GM19324 (cell line): ENCODE measurements around the gene GATC.
A peak's percentile ranks its signal among the peaks of the same experiment; 100 is the strongest.
"Not testable (repeated sequence)": the region's sequence is repeated elsewhere in the genome, so short reads cannot be mapped to it uniquely, and the experiment has no call there.

ENCODE experiments used
- ATAC-seq: cut with Tn5 transposase; IDR thresholded peaks from one replicate; pipeline ENCODE4 v1.9.1; 2021; ENCODE audit warnings: mild to moderate bottlenecking, moderate library complexity; ENCODE audit not compliant: unreplicated experiment, low FRiP score

The GATC gene

DNA sequence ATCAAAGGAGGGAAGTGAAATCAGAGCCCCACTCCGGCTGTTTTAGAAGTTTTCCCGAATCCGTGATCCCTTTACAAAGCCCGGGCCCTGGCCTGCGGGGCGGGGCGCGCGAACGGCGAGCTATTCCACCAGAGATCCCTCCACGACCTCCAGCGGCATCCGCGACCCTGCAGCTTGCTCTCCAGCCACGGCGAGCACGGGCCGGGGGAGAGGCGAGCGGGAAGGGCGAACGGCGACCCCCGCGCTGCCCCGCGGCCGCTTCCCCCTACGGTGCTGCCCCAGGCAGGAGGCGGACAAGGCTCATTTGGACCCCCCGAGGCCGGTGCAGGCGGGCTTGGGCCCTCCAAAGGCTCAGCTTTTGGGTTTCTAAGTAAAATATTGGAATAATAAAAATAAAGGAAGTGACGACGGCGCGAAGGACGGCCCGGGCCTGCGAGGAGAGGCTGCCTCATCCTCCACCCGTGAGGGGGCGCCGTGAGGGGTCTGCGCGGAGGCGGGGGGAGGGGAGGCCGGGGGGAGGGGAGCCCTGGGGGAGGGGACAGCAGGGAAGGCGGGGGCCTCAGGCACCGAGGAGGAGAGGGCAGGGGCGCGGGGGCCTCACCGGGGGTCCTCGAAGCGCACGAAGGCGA is 22.7 kb downstream of the GATC start:
- peak; percentile 34 for ATAC-seq

GRCh38 chr12:120469450-120470149 is 23.4 kb downstream of the GATC start, which contains the start of gene SRSF9:
TSS of gene SRSF9 (minus strand) at chr12:120469748. CDS start at chr12:120469609, 139 bp downstream.
- peak; percentile 84 for ATAC-seq

- no peak for ATAC-seq
These were observed 24.0 kb downstream of the GATC start for GRCh38 chr12:120470150-120470784.

DNA sequence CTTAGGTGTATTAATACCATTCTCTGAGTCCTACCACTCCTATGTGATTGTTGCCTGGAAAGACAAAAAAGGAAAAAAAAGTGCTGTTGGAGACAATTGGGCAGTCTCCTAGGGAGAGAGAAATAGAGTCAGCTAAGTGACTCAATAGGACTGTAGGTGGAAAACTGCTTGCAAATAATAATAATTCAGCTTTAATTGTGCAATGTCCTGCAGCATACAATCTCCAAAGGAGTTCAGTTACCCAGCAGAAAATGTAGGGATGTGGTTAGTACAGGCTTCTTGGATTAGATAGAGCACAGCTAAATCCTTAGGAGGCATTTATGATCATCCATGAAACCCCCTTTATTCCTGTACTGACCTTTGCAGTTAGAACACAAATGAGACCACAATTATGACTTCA is 26.3 kb downstream of the GATC start:
- no peak for ATAC-seq

DNA sequence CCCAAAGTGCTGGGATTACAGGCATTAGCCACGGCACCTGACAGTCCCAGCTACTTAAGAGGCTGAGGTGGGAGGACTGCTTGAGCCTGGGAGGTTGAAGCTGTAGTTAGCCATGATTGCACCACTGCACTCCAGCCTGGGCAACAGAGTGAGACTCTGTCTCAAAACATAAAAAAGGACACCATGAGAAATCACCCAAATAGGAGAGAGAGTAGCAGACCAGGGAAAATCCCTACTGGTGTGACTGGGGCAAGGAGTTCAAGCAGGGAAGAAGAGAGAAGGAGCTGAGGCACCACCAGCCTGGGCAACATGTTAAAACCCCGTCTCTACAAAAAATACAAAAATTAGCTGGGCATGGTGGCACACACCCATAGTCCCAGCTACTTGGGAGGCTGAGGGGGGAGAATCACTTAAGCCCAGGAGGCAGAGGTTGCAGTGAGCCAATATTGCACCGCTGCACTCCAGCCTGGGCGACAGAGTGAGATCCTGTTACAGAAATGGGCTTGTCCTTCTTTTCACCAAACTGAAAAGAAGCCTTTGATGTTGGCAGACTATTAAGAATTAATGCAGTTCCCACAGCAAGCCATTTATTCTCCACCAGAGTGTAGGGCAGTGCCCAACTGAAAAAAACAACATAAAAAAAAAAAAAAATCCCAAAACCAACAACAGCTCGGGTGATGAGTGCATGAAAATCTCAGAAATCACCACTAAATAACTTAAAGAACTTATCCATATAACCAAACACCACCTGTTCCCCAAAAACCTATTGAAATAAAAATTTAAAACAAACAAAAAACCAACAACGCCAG is 27.8 kb downstream of the GATC start:
- ATAC-seq = no peak

GRCh38 chr12:120474616-120474960 is 28.3 kb downstream of the GATC start:
- ATAC-seq = no peak

GRCh38 chr12:120475643-120476042 is 29.4 kb downstream of the GATC start:
- ATAC-seq = no peak

- no peak for ATAC-seq
These were observed 33.2 kb downstream of the GATC start for GRCh38 chr12:120479458-120479857.

DNA sequence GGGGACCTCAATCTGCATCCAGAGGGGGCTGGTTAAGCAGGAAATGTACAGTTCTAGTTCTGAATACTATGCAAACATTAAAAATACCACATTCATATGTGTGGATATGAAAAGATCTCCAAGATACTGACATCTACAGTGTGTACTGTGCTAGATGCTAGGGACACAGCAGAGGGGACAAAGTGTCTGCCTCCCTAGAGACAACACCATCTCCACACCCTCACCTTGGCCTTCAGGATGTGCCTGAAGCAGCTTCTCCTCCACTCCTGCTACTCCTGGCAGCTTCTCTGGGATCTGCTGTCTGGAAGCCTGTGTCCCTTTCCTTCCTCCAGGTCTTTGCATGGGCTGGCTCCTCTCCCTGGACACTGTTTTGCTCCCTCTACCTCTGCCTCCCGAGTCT is 34.0 kb downstream of the GATC start:
- no peak for ATAC-seq

DNA sequence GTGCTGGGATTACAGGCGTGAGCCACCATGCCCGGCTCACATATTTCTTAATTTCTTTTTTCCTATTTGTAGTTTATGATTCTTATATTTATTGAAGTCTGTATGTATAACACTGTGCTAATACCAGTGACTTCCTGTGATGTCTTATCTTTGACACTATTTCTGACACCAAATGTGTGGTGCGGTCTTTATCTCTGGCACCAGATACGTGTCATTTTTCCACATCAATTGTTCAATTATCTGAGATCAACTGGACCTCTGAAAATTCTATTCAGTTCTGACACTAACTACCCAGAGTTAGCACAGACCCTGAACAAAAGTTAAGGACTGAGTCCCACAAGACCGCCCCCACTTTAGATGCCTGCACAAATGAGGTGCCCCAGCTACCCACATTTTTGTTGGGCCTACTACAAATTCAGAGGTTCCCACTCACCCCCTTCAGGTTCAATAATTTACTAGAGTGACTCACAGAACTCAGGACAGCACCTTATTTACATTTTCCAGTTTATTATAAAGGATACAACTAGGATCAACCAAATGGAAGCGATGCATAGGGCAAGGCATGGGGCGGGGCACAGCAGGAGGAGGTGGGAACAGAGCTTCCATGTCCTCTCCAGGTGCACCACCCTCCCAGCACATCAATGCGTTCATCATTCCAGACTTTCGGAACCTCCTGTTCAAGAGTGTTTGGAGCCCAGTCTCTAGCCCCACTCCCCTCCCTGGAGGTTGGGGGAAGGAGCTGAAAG is 35.0 kb downstream of the GATC start:
- no peak for ATAC-seq

- no peak for ATAC-seq
These were observed 37.4 kb downstream of the GATC start for GRCh38 chr12:120483621-120484020.

DNA sequence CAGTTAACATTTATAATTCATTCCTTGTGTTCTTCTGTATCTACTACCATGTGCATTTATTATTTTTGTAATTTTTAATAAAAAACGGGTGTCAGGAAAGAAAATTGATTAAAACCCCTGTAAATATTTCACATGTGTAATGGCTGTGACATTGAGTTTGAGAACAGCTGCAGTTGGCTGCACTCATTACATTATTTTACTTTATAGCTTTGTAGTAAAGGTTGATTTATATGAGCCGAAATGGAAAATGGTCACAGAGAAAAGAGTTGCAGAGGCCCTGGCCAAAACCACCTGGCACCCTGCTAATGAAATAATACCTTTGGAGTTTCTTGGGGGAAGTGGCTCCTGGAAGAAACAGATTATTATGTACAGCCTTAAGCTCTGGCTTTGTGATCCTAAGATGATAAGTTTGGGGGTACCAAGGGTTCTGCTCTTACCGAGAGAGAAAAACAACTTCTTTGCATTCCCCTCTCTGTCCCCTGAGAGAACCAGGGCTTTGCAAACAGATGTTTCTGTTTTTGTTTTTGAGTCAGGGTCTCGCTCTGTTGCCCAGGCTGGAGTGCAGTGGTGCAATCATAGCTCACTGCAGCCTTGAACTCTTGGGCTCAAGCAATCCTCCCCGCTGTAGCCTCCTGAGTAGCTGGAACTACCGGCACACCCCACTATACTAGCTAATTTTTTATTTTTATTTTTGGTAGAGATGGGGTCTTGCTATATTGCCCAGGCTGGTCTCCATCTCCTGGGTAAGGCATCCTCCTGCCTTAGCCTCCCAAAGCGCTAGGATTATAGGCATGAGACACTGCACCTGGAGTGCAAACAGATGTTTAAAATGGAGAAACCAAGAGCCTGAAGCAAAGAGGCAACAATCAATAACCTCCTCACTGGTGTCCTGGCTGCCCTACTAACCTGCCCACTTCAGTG is 40.0 kb downstream of the GATC start:
- ATAC-seq = no peak

GRCh38 chr12:120487552-120487951 is 41.3 kb downstream of the GATC start:
- ATAC-seq = not testable (repeated sequence)

DNA sequence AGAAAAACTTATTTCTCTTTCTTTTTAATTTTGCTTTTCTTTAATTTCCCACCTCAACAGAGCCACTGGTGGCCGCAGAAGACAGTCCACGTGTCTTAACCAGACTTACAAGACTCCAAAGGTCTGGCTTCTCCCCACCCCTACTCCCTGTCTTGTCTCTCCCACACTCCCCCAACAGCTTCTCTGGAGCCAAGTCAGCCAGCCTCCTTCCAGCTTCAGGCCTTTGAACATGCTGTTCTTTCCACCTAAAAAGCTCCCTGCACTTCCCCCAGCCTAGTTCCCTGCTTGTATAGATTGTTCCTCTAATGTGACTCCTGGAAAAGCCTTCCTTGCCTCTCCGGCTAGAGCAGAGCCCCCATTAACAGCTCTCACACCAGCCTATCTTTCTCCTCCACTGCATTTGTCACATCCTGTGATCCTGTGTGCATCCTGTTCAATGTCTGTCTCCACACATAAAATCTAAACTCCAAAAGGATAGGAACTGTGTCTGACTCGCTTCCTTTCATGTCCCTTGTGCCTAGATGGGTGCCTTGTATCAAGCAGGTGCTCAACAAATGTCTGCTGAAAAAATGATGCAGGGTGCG is 41.9 kb downstream of the GATC start:
- no peak for ATAC-seq

- no peak for ATAC-seq
These were observed 42.8 kb downstream of the GATC start for GRCh38 chr12:120489018-120489417.

GRCh38 chr12:120490325-120490724 is 44.1 kb downstream of the GATC start:
- no peak for ATAC-seq

DNA sequence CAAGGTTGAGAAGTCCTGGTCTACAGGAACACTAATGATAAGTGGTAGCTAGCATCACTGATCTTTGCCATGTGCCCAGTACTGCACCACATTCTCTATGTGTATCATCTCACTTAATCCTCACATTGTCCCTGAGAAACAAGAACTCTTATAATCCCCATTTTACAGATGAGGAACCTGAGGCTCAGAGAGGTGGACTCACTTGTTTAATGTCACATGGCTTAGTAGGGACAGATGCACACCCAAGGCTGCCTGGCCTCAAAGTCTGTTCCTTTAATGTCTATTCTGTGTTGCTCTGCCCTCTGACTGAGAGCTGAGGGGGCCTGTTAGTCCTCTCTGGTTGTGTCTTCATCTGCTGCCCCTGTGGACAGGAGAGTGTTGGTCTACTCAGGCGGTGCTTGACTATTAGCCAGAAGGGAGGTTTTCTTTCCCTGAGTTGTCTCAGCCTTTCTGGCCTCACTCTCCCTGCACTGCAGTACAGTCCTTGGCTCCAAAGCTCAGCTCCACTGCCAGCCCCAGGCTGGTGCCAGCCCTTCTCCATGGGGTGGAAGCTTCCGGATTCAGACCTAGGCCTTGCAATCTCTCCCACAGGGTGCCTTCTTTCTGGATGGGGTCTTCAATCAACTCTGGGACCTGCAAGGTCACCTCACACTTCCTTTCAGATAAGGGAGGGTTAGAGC is 44.7 kb downstream of the GATC start:
- no peak for ATAC-seq

DNA sequence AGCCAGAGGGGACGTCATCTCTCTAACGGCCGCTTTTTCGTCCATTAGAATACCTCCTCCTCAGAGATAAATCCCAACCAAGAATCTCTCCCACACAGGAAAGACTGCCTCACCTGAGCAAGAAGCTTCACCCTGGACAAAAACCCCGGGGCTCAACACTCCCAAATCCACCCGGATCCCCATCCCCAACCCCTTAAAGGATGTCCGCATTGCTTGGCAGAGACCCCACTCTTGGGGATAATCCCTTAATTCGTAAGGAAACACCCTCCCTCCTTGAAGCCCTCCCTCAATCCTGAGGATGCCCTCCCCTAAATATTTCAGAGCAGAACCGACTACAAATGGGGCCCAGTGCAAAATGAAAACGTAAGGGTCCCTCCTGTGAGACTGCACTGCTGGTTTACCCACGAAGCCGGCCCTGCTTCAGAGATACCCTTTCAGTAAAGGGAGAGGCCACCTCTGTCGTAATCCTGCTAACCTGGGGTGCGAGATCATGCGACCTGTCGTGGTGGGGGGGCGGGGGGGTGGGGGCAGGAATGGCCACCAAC is 49.0 kb downstream of the GATC start:
- peak; percentile 14 for ATAC-seq
